NOMO-1 treated with DMSO at 0.1 percent for 48 hours (cell line): Measurements from ENCODE around the gene RAD51B.

Source experiments
- DNase-seq: peaks from one replicate; lab custom pipeline; 2025; ENCODE audit not compliant: unreplicated experiment; lab: John Stamatoyannopoulos, UW

The RAD51B gene

DNA sequence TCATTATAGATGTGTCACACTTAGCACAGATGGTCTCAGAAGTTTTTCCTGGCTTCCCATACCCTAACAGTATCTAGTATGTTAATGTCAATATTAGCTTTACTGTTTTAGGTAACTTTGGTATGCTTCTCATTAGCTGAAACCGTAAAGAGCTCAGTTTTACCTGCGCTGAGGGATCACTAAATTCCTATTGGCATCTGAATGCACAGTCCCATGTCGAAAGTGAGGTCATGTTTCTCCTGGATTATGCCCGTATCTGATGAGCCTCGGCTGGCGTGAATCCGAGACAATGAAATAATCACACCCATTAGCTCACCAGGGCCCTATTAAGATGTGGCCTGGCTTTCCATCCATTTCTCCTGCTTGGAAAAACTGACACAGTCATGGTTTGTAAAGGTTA, 555.1 kb downstream of the RAD51B start:
- DNase-seq, result no peak

DNA sequence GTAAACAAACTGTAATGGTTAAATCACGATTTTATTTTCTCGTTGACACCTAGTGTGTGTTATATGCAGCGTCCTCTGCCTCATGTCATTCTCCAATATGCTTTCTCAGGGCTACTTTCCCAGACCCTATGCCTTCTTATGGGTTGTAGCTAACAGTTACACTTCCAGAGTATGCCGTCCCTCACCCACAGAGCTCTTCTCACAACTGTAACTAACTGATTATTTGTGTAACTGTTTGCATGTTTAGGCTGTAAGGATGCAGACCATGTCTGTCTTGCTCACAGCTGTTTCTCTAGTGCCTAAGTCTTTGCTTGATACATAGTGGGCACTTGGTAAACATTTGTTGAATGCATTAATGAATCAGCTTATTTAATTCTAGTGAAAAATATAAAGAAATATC, 555.8 kb downstream of the RAD51B start:
- DNase-seq, result no peak

DNA sequence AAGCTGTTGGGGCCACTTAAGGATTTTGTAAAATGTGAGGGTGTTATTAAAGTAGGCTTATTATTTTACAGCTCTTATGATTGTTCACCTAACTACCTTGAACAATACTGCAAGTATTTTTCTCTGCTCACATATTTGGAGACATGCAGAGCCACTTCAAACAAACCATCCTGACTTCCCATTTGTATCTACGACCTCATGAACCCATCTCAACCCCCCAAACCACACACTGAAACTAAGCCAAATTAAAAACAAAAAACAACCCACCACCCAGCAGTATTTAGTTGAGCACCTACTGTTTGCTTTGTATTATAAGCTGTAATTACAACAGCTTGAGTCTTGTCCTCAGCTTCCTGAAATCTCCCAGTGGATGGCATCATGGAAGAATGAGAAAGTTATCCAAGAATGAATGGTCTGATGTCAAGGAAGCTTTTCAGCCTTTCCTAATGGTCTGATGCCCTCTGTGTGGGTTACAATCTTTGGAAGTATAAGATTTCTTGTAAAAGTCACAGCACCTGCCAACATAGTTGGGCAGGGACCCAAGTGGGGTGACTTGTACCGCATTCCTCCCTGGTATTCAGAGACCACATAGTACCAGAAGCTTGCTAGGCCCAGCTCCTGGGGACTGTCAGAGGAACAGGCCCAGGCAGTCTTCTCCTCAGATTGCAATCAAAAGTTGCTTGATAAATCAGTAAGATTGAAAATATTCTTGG, 556.6 kb downstream of the RAD51B start:
- no peak for DNase-seq

DNA sequence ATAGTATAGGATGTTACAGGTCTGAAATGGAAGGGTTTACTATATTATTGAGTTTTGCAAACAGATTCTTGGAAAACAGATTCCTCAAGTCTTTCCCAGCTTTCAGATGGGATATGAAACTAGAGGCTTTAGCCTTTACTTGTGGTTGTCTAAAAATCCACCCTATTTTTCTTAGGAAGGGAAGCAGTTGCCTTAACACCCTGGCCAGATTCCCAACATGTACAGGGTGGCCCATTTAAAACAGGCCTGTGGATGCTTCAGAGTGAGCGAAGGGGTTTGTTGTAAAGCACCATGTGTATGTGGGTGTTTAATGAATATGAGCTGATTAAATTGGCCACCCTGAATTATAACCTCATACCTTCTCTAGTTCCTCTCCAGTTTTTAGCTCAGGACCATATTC, 557.4 kb downstream of the RAD51B start:
- DNase-seq, result no peak

DNA sequence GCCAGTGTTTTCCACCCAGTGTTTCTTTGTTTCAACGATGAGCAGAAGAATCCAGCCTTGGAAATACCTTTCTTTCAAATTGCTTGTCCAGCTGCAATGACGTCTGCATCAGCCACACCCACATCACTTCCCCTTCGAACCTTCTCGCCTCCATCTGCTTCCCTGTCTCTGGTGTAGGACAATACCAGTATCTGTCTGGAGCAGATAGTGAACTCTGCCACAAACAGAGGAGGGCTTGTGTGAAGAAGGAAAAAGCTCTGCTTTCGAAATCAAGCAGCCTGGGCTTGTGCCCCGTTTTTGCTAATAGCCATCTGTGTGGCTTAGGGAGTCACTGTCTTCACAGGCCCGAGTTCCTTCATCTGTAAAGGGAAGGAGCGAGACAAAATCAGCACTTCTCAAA, 557.9 kb downstream of the RAD51B start:
- DNase-seq, result peak; percentile 60

DNA sequence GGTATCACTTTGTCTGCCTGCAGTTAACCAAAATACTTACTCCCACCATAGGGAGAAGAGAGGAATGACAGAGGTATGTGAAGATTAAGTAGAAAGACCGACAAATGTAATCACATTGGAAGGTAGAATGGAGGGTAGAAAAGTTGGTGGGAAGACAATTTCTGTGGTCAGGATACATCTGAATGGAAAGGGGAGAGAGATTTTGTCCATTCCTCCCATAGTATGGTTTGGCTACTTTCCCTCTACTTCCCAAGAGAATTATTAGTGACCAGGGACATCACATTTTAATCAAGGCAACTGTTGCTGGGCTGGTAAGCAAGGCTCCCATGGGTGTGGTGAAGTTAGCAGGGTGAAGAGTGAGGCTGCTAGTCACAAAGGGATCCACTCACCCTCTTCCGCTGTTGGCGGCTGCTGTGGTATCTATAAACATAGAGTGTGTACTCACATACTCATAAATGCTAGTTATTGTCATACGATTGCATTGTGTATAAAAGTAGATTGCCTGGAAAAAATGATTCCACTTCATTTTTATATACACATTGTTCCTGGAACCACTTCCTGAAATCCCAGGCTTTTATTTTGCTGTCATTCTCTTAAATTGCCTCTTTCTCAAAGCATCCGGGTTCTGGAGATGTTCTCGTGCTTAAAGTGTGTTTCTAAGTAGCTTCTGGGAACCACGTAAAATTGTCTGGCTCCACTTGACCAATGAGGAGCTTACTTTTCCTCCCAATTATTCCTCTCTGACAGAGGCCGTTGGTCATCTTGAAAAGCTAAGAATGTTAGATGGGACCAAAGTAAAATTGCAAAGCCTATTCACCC, 560.1 kb downstream of the RAD51B start:
- DNase-seq, result no peak

DNA sequence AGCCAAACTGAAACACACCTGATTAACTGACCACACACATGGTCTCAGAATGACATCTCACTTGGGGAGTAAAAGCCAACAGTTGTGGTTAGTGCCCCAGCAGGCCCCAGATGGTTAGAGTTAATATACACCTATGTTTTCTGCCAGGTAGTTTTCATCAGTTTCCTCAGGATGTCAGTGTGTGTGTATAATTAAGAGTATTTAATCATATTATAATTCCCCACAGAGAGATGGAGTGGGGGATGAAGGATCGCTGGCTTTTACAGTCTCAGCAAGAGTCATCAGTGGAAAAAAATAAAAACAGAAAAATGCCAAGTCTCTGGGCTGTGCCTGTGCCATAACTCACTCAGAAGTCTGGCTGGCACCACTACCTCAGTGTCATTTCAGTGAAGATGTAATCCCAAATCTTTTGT, 560.8 kb downstream of the RAD51B start:
- no peak for DNase-seq

DNA sequence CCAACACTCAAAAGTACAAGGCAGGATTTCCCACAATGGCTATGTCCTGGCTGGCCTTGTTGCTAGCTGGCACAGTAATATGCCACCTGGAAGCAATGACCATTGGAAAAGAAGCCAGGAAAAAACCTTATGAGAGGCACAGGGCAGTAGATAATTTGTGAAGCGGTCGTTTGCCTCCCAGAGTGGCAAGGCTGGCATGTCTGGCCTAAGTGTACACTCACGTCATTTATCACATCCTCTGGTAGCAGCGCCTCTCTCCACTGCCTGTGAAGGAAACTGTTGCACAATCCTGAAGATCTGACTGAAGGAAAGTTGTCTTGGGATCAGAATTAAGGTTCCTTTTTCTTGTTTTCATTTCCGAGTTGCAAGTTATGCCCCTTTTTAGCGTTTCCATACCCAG, 564.8 kb downstream of the RAD51B start:
- DNase-seq, result peak; percentile 88

DNA sequence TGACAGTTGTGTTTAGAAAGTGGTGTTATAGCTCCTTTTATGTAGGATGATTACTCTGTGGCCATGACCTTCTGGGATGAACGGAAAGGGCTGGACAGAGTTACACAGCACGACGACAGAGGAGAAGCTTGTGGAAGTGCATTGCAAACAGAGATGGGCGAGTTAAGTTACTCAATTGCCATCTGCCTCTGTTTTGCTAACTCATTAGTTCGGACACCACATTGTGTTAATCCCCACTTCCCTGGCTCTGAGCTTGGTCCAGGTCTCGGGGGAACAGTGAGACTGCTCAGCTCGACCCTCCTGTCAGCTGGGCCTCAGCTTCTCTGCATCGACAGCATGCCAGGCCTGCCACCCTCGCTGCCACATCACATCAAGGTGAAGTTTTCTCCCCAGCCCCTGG, 565.3 kb downstream of the RAD51B start:
- no peak for DNase-seq

DNA sequence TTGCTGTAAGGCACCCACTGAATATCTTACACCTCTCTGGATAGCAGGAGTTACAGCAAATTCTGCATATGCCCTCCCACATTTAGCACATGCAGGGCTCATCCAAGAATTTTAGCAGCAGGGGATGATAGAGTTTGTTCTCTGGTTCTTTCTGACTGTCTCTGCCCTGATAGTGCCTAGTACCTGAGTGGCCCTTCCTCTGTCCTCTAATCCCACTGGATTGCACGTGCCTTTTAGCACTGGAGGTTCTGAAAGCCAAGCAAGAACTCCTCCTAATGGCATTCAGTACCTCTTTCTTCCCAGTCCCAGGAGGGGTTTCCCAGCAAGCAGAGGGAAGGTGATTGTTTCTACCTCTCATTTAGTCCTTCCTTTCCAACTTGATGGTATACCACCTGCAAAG, 566.9 kb downstream of the RAD51B start:
- DNase-seq, result no peak

DNA sequence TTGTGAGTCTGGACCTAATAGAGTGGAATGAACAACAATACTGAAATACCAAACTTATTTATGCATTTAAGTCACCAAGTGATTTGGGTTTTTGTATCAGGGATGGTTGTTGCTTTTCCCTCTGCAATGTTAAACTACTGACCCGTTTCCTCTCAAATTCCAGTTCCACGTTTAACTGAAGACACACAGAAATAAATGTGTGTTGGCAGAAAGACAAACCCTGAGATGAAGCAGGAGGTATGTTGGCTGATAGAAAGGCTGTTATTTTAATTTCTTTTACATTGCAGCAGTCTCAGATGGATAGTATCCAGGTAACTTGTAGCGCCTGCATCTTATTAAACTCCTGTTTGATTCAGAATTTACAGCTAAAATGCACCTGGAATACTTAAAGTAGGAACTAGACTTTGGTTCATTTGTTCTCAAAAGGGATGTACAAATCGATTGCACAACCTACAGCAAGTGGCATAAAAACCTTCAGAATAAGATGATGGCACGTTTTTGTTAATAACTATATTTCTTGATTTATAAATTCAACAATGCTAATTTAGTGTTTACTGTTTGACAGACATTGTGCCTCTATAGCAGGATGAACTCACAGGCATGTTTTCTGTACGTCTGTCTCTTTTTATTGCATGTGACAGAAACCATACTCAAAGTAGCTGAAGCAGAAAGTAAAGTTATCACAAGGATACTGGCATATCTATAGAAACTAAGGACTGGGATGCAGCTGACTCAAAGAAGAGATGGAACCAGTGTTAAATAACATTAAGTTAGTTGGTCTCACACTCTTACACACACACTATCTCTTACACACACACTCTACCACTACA, 567.6 kb downstream of the RAD51B start:
- no peak for DNase-seq

DNA sequence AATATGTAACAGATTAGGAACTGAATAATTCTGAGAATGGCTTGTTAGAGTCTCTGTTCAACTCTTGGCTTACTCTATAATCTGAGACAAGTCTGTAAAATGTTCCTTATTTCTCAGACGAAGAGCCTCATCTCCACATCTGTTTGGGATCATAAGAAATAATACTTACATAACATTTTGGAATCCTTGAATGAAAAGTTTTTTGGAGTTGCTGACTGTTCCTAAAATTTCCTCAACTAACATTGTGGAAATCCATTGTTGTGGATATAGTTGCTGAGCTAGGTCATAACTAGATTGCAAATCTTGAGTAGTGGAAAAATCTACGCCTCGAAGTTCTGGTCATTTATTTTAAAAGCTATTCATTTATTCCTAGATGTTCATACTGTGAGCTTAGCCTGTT, 570.4 kb downstream of the RAD51B start:
- DNase-seq, result no peak

DNA sequence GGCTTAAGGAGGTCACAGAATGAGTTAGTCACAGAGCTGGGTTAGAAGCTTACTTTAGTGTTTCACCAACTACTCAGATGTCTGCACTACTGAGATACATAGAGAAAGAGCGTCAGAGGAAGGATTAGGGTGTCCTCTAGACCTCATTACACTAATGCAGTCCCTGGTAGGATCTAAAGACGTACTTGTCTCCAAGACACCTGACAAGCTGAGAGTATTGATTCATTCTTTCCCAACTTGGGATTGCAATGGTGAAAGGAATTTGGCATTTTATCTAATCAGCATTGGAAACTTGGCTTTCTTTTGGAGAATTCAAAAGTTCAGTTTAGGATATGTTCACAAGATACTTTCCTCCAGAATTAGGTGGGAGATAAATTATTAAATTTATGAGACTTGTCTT, 571.2 kb downstream of the RAD51B start:
- no peak for DNase-seq

DNA sequence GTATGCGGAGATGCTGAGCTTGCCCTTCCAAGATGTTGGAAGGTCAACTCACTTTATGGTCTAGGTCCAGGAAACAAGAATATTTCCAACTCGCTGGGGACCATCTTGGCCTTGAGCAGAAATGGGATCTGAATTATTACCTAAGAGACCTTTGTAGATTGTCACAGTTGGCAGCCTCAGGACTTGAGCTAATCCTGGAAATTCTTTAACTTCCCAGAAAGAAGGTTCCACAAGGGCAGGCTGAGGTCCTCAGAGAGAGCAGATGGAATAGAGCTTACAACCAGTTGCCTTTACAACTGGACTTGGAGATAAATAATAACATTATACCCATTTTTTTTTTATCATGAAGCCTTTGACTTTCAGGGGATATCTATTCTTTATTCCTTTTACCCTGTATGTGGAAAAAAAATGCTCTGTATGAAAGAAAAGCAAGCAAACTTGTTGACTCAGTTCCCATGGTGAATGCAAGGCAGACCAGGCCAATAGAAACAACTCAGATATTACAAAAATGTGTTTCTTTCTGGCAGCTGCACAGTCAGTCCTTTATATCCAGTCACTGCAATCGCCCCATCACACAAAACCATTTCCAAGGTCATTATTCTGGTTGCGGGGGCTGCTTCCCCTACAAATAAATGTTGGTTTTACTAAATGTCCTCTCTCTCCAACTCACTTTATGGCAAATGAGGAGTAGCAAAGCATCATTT, 571.9 kb downstream of the RAD51B start:
- no peak for DNase-seq

DNA sequence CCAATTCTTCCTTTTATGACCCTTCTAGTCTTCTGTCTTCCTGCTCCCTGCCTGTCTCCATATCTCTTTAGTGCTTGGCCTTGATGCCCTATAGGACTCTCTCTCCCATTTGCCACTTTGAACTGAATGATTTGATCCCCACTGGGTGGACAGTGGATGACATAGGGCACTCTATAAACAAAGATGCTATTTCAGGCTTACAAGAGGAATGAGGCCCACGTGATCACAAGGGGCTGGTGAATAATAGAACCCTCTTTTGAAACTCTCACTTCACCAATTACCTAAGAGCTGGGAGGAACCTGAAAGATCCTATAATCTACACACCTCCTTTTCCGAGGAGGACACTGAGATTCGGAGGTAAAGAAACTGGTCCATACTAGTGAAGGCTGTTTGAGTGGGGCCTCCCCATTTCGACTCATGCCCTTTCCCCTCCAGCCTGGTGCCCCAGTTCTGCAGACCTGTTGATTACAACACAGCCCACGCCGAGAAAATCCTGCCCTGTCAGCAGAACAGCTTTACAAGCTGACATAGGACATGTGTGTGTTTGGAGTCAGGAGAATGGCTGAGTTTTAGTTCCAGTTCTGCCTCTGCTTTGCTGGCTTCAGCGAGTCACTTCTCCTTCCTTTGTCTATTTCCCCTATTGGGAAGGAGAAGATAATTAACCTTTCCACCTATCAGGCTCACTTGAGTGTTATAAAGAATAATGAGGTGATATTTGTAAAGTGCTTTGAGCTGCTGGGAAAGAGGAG, 573.0 kb downstream of the RAD51B start:
- DNase-seq, result peak; percentile 80

DNA sequence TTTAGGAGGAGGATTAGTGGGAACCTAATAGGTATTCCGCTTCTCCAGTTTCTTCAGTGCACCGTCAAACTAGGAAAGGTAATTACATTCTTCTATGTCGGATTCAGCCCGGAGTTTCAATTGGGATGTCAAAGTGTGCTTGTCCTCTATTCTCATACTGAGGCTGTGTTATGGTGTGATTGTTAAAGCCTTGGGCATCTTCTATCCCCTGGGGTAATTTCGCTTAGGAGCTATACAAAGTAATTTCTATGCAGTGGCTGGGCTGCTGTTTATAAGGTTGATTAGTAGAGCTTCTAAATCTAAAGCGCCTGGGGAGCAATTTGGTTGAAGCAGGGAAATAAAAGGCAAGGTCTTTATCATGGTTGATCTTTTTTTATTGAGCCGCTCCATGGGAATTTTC, 573.7 kb downstream of the RAD51B start:
- no peak for DNase-seq

DNA sequence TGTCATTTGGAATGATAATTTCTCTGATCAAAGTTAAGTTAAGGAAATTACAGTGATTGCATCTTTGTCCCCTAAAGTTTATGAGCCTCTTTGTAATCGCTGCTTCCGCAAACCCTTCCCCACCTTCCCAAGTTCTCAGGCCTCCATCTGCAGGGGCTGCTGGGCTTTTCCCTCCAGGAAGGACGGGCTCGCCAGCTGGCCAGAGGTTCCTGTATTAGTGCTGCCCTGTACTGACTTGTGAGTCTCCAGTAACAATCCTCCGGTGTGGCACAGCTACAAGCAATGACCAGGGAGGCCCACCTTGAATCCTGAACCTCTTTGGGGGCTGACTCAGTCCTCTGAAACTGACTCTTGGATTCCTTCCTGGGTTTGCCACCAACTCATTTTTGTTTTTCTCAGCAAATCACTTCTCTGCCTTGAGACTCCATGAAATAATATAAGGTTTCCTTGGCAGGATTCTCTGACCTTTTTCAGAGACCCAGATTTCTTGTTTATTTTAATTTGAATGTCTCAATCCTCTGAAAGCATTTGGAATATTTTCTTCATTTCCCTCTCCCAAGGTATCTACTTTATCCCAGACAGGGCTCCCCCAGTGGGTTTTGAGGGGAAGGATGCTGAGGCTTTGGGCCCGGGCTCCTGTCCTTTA, 574.7 kb downstream of the RAD51B start:
- DNase-seq, result no peak

DNA sequence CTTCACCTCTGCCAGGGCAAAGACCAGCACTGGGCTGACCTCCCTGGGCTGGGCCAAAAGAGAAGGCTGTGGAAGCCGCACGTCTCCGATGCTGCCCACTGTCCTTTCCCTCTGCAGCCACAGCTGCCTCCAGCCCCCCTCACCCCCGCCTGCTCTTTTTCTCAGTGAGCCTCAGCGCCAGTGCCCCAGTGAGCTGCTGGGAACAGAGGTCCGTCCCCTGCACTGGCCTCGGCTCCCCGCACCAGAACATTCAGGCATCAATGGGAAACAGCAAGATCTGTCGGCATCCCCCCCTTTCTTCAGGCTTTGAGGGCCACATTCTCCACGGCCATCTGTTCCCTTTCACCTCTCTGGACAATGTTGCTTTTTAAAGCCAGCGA, 575.2 kb downstream of the RAD51B start:
- DNase-seq, result no peak

DNA sequence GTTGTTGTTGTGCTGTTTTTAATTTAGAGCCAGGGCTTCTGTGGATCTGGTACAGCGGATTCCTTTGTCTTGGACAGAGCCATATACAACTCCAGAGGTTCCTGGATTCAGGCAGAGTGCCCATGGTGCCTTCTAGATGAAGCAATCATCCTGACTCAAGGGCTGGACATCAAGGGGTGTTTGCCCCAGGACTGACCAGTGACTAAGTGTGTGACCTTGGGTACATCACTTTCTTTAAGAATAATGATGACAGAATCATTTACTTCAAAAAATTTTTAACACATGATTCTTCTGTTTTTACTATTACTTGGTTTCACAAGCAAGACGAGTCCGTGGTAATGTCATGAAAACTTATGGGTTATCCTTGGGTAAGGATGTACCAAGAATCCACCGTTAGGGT, 576.0 kb downstream of the RAD51B start:
- no peak for DNase-seq

DNA sequence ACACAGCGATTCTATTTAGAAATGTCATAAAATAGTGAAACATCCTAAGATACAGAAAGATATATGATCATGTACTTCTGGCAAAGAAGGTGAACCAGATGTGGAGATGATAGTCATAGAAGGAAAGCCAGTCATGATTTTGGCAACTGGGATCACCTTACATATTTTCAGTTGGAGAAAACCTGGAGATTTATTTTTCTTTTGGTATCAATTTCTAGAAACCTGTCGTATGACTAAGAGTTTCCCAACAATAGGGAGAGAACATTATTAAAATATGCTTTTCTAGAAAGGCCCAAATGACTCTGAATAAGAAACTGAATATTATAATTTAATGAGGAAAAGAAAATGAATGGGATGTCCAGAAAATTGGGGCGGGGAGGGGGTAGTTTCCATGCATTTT, 576.9 kb downstream of the RAD51B start:
- DNase-seq, result no peak
